T-helper 2 cell treated with Interferon-gamma antibody and Interleukin-4, amounts not matched to agents 5 μg/mL and 100 μg/mL, for 36 hours (primary cell): ENCODE results near the gene SMTNL2.
"Not testable (repeated sequence)": the region's sequence is repeated elsewhere in the genome, so short reads cannot be mapped to it uniquely, and the experiment has no call there.

ENCODE experiments used
- DNase-seq: peaks from one replicate; pipeline ENCODE4 v3.0.0; 2021; ENCODE audit warnings: low spot score
- H3K27ac Mint-ChIP-seq: one replicate; pipeline ENCODE4 v1.8.0; 2021; ENCODE audit warnings: mild to moderate bottlenecking, mixed read lengths
- H3K27me3 Mint-ChIP-seq: one replicate; pipeline ENCODE4 v1.8.0; 2021; ENCODE audit warnings: low read depth, mixed read lengths
- H3K36me3 Mint-ChIP-seq: one replicate; pipeline ENCODE4 v1.8.0; 2021; ENCODE audit warnings: low read depth, mixed read lengths
- H3K4me1 Mint-ChIP-seq: one replicate; pipeline ENCODE4 v1.8.0; 2021; ENCODE audit warnings: low read depth, mixed read lengths
- H3K4me3 Mint-ChIP-seq: one replicate; pipeline ENCODE4 v1.8.0; 2022; ENCODE audit warnings: mild to moderate bottlenecking, moderate library complexity, mixed read lengths
- H3K9me3 Mint-ChIP-seq: one replicate; pipeline ENCODE4 v1.8.0; 2021; ENCODE audit warnings: mixed read lengths

Gene SMTNL2

DNA sequence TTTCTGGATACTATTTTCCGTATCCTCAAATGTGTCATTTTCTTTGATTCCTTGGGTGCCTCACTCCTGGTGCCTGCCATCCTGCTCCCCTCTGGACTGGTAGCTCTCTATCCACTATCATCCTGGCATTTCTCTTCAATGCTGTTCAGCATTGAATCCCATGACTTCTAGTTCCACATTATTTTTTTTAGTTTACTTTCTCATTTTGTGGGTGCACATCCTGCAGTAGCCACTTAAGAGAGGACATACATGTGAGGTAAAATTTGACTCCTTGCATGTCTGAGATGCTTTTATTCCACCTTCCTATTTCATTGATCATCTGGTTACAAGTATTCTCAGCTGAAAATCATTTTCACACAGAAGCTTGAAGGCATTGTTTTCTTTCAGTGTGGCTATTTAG is 38.0 kb downstream of the SMTNL2 start:
- Mint-ChIP-seq H3K4me1 (no peaks in the 10 kb centered on the region), H3K36me3 (no peaks in the 10 kb centered on the region), H3K9me3 (no peaks in the 10 kb centered on the region), H3K4me3 (no peak overlapping the region), H3K27ac (no peak overlapping the region), H3K27me3 (peaks cover 25% of the 10 kb centered on the region)
- no peak for DNase-seq

DNA sequence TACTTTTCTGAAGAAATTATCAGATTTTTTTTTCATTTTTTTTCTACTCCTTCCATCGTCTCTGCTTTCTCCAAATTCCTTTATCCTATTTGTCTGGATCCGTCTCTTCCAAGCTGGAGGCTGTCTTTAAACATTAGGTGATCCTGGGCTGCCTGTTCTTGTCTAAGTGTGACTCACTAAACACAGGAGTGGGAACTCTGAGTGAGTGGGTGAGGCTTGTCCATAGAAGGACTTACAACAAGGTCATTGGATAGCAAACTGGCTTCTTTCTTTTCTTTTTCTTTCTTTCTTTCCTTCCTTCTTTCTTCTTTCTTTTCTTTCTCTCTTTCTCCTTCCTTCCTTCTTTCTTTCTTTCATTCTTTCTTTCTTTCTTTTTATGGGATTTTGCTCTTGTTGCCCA is 38.9 kb downstream of the SMTNL2 start:
- Mint-ChIP-seq H3K4me3 (no peak overlapping the region), H3K36me3 (no peaks in the 10 kb centered on the region), H3K9me3 (no peaks in the 10 kb centered on the region), H3K4me1 (no peaks in the 10 kb centered on the region), H3K27ac (no peak overlapping the region), H3K27me3 (peaks cover 25% of the 10 kb centered on the region)
- DNase-seq = no peak

DNA sequence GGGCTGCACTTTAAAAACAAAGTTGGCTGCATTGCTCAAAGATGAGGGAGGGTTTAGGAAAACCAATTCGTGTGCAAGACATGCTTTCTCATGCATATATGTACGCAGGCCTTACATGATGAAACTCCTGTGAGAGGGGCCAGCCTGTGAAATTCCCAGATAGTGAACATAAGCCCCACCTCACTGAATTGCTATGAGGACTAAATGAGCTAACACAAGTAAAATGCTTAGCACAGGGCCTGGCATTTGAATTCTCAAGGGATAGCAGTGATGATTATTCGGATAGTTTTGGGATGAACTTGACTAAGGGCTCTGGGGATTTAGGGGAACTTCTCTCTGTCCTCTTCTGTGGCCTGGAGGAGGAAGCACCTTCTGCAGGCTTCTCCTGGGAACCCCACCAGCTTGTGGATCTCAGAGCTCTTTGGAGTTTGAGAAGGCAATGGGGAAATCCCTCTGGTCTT is 40.2 kb downstream of the SMTNL2 start:
- H3K27me3 Mint-ChIP-seq = peaks cover 27% of the 10 kb centered on the region
- not testable (repeated sequence) for DNase-seq, H3K4me3 Mint-ChIP-seq, H3K4me1 Mint-ChIP-seq, H3K9me3 Mint-ChIP-seq, H3K27ac Mint-ChIP-seq, H3K36me3 Mint-ChIP-seq

DNA sequence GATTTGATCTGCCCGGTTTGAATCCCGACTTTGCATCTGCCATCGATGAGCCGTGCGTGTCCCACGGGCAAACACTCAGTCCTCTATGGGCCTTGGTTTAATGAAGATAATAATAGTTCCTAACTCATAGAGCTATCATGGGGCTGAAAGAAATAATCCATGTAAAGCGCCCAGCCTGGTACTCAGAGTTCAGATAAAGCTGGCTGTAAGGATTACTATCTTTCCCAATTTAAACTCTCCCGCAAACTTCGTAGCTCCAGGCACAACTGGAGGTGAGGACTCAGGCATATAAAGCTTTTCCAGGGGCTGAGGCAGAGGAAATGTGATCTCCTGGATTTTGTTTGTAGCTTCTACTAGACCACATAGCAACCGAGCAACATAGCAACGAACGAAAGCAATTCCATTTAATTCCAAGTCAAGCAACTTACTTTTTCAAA is 40.9 kb downstream of the SMTNL2 start:
- H3K36me3 Mint-ChIP-seq = no peaks in the 10 kb centered on the region
- H3K4me1 Mint-ChIP-seq = no peaks in the 10 kb centered on the region
- DNase-seq = no peak
- no peak overlapping the region for H3K27ac Mint-ChIP-seq
- no peaks in the 10 kb centered on the region for H3K9me3 Mint-ChIP-seq
- peaks cover 28% of the 10 kb centered on the region for H3K27me3 Mint-ChIP-seq
- H3K4me3 Mint-ChIP-seq = no peak overlapping the region

DNA sequence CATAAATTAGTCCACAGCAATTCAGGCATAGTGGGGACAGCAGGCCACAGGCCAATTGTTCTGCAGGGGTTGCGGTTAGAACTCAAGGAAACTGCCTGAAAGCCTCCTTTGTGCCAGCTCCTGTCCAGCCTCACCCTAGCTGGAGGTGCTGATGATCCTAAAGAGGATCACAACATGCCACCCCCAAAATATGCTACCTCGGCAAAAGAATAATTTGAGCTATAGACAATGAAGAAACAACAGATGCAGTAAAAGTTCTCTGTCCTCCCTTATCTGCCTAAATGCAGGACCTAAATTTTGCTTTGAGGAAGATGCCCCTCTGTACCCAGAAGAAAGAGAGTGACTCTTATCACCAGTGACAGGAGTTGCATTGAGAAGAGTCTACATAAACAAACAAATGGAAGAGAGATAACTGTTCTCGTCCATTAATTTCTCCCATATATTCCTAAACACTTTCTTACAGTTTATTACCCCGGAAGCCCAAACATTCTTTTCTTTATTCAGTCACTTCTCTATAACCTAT is 42.5 kb downstream of the SMTNL2 start:
- H3K36me3 Mint-ChIP-seq = no peaks in the 10 kb centered on the region
- no peaks in the 10 kb centered on the region for H3K4me1 Mint-ChIP-seq
- H3K4me3 Mint-ChIP-seq = no peak overlapping the region
- DNase-seq = no peak
- no peak overlapping the region for H3K27ac Mint-ChIP-seq
- no peaks in the 10 kb centered on the region for H3K9me3 Mint-ChIP-seq
- H3K27me3 Mint-ChIP-seq = peaks cover 28% of the 10 kb centered on the region

DNA sequence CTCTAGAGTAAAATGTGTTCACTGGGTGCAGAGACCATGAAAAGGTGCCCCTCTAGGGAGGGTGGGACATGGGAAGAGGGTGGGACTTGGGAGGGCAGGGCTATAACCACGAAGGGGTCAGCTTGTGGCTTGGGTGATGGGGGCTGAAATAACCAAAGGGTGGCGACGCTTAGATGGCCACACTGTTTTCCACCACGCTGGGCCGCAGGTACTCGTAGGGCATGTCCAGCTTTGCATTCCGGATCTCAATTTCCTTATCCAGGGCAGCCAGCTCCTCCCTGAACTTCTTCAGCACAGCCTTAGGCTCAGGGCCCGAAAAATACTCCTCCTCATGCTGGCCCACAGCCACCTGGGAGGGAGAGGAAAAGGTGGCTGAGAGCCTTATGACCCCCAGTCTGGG is 47.1 kb downstream of the SMTNL2 start:
- H3K9me3 Mint-ChIP-seq = no peaks in the 10 kb centered on the region
- H3K36me3 Mint-ChIP-seq = no peaks in the 10 kb centered on the region
- H3K27ac Mint-ChIP-seq = no peak overlapping the region
- H3K4me1 Mint-ChIP-seq = peaks cover 11% of the 10 kb centered on the region
- peaks cover 36% of the 10 kb centered on the region for H3K27me3 Mint-ChIP-seq
- H3K4me3 Mint-ChIP-seq = no peak overlapping the region
- DNase-seq = no peak

DNA sequence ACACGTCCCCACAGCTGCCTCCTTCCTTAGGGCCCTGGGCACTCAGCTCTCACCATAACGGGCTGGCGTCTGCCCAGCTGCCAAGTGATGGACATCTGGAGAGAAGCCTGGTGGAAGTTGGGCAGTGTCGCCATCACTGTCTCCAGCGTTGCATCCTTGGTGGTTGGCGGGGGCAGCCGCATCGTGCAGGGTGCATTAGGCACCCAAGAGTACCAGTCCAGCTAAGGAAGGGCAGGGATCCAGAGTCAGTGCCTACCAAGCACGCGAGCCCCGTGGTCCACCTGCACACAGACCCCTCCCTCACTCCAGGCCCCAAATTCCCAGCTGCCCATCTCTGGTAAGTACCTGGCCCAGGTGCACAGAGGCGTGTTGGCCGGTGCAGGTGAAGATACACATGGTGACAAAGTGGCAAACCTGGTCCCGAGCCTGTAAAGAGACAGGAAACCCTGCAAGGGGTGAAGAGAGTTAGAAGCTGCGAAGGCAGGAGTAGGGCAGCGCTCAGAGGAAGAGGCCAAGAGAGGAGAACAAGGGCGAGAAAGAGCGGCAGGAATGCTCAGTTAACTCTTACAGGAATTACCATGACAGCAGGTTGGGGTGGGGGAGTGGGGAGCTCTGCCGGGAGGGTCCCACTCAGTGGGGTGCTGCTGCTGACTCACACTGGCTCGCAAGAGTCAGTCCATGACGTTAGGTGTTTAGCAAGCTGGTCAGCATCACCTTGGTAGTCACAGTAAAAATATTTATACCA is 47.7 kb downstream of the SMTNL2 start:
- Mint-ChIP-seq H3K27me3 (peaks cover 37% of the 10 kb centered on the region), H3K9me3 (no peaks in the 10 kb centered on the region), H3K27ac (no peak overlapping the region), H3K4me3 (no peak overlapping the region), H3K4me1 (peaks cover 14% of the 10 kb centered on the region), H3K36me3 (no peaks in the 10 kb centered on the region)
- DNase-seq = no peak

DNA sequence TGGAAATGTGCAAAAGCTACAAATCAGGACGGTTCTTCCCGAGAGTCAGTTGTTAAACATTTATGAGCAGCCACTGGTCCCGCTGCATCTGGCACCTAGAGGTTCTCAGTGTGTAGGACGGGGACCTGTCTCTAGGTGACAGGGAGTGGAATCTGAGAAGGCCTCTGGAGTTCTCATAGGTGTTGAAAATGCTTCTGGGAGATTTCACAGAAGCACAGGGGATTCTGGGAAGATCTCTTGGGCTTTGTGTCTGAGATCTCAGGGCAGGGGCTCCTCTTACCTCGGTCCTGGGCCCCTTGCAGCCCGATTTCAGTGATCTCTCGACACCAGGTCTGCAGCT is 48.2 kb downstream of the SMTNL2 start:
- Mint-ChIP-seq H3K27me3 (peaks cover 35% of the 10 kb centered on the region), H3K9me3 (no peaks in the 10 kb centered on the region), H3K27ac (no peak overlapping the region), H3K4me3 (no peak overlapping the region), H3K4me1 (peaks cover 14% of the 10 kb centered on the region), H3K36me3 (no peaks in the 10 kb centered on the region)
- DNase-seq = no peak

DNA sequence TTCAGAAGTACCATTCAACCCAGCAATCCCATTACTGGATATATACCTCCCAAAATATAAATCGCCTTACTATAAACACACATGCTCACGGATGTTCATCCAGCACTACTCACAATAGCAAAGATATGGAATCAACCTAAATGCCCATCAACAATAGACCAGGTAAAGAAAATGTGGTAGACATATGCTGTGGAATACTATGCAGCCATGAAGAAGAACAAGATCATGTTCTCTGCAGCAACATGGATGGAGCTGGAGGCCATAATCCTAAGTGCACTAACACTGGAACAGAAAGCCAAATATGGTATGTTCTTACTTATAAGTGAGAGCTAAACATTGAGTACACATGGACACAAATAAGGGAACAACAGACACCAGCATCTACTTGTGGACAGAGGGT is 49.3 kb downstream of the SMTNL2 start:
- no peak for DNase-seq
- Mint-ChIP-seq H3K36me3 (no peaks in the 10 kb centered on the region), H3K9me3 (no peaks in the 10 kb centered on the region), H3K27ac (no peak overlapping the region), H3K4me1 (peaks cover 15% of the 10 kb centered on the region), H3K27me3 (peaks cover 41% of the 10 kb centered on the region), H3K4me3 (no peak overlapping the region)

DNA sequence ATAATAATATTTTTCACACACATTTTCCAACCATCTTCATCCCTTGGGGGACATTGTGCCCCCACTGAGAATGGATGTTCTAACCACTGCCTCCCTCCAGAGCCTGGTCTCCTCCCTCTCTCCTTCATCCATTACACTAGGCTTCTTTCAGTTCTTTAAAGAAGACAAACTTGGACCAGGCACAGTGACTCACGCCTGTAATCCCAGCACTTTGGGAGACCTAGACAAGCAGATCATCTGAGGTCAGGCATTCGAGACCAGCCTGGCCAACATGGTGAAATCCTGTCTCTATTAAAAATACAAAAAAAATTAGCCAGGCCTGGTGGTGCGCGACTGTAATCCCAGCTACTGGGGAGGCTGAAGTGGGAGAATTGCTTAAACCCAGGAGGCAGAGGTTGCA is 50.6 kb downstream of the SMTNL2 start:
- Mint-ChIP-seq H3K4me1 (peaks cover 18% of the 10 kb centered on the region), H3K27ac (no peak overlapping the region), H3K36me3 (no peaks in the 10 kb centered on the region), H3K27me3 (peaks cover 46% of the 10 kb centered on the region), H3K4me3 (no peak overlapping the region), H3K9me3 (no peaks in the 10 kb centered on the region)
- no peak for DNase-seq

DNA sequence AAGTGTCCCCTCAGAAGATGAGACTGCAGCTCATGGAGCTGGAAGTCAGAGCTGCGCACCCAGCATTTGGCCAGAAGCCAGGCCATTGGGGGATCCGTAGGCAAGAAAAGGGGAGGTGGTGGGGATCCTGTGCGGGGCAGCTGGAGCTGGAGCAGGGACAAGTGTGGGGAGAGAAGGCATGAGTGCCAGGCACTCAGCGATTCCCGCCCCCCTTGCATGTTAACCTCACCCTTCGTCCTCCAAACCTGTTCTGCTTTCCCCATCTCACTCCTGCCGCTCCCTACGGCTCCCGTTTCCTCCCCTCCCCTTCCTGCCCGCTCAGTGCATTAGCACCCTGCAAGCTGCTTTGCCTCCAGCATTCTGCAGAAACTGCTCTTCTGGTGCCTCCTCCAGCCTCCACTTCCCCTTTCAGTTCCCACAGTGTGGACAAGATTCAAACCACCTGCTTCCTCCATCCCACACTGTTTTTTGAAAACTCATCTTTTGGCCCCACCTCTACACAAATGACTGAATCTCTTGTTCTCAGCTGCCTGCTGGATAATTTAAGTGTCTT is 51.6 kb downstream of the SMTNL2 start:
- peak; percentile 30 for DNase-seq
- peaks cover 18% of the 10 kb centered on the region for H3K4me1 Mint-ChIP-seq
- H3K27me3 Mint-ChIP-seq = peaks cover 51% of the 10 kb centered on the region
- H3K36me3 Mint-ChIP-seq = no peaks in the 10 kb centered on the region
- H3K9me3 Mint-ChIP-seq = no peaks in the 10 kb centered on the region
- peak overlapping the region; percentile 1 for H3K4me3 Mint-ChIP-seq
- H3K27ac Mint-ChIP-seq = no peak overlapping the region

DNA sequence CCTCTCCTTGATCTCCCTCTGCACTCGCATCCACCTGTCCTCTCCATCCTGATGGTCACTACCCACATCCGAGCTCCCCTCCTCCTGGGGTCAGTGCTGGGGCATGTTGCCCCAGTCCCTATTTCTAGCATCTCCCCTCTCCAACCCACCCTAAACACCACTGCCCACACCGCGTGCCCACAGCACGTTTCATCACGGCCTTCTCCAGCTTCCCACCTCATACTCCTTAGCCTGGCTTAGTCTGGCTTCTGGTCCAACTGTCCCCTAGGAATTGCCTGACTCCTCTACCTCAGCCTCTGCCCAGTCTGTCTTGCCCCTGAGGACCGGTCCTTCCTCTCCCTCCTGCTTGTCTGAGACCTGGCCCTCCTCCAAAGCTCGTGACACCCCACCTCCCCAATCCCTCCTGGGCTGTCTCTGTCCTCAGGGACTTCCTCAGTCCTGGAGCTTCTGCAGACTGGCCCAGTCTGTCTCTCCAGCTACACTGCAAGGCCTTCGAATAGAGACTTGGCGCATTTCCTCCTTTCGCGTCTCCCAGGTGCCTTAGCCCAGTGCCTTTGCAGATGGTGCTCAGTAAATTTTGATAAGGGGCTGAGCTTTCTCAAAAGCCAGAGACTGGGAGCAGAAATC is 52.3 kb downstream of the SMTNL2 start:
- H3K9me3 Mint-ChIP-seq = no peaks in the 10 kb centered on the region
- DNase-seq = no peak
- H3K36me3 Mint-ChIP-seq = no peaks in the 10 kb centered on the region
- no peak overlapping the region for H3K27ac Mint-ChIP-seq
- H3K4me3 Mint-ChIP-seq = no peak overlapping the region
- peaks cover 18% of the 10 kb centered on the region for H3K4me1 Mint-ChIP-seq
- peaks cover 56% of the 10 kb centered on the region for H3K27me3 Mint-ChIP-seq

DNA sequence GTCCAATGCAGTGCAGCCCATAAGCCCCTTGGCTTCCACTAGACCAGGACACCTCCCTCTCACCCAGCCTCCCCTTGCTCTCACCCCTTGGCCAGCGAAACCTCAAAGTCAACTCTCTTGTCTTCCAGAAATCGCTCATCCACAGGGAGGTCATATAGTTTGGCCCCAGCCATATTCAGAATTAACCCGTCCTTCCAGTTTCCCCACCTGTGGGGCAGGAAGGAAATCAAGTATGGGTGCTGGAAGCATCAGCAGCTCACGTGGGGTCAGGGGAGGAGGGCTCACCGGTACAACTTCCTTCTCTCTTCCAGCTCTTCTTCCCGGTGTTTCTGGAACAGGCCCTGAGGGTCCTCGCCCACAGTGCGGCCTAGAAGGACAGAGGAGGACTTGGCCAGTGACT is 54.4 kb downstream of the SMTNL2 start:
- not testable (repeated sequence) for H3K27ac Mint-ChIP-seq, H3K9me3 Mint-ChIP-seq, H3K4me3 Mint-ChIP-seq, H3K36me3 Mint-ChIP-seq, DNase-seq
- Mint-ChIP-seq H3K4me1 (peaks cover 20% of the 10 kb centered on the region), H3K27me3 (peaks cover 72% of the 10 kb centered on the region)

DNA sequence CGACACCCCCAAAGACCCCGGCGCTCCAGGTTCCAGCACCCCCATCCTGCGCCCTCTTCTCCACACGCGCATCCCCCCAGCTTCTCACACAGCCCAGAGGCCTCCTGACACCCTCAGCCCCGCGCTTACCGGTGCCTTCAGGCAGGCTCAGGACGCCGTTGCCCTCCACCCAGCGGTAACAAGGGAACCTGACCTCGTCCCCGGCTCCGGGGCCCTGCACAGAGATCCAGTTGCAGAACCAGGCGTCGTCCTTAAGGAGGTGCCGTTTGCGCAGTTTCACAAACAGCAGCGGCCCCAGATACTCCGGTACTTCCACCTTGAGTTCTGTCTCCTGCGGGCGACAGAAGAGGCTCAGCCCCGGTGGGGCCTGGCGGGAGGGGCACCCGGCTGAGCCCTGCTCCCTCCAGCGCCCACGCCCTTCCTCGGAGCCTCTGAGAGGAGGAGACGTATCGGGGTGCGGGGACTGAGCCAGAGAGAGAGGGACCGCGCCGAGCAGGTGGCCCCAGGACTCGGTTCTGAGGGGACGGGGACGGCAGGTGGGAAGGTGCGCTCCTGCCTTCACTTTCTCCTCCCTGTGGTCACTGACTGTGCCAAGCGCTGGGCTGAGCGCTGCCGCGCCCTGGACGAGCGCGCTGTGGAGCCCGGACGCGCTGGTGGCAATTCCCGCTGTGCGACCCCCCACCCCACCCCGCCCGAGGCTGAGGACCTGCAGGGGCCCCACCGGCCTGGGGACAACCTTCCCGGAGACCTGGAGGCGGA is 55.2 kb downstream of the SMTNL2 start:
- H3K27ac Mint-ChIP-seq, H3K9me3 Mint-ChIP-seq, H3K36me3 Mint-ChIP-seq: not testable (repeated sequence)
- peak overlapping the region; percentile 44 for H3K4me3 Mint-ChIP-seq
- H3K4me1 Mint-ChIP-seq = peaks cover 20% of the 10 kb centered on the region
- DNase-seq = peak; percentile 18
- peaks cover 76% of the 10 kb centered on the region for H3K27me3 Mint-ChIP-seq
